Fibroblast of skin of right quadriceps (primary cell): ENCODE results near the gene KIR3DL1.
"Not testable (repeated sequence)": the region's sequence is repeated elsewhere in the genome, so short reads cannot be mapped to it uniquely, and the experiment has no call there.

Experiments
- DNase-seq: peaks from one replicate; pipeline ENCODE4 v3.0.0-alpha.2; 2013

KIR3DL1 gene

DNA sequence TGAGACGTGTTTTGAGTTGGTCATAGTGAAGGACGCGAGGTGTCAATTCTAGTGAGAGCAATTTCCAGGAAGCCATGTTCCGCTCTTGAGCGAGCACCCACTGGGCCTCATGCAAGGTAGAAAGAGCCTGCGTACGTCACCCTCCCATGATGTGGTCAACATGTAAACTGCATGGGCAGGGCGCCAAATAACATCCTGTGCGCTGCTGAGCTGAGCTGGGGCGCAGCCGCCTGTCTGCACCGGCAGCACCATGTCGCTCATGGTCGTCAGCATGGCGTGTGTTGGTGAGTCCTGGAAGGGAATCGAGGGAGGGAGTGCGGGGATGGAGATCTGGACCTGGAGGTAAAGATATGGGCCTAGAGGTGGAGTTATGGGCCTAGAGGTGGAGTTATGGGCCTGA lies at the start of gene KIR3DL1:
Gene KIR3DL1 (plus strand): TSS at position 218 of the 400 bp plus-strand sequence.
- DNase-seq: not testable (repeated sequence)

GRCh38 chr19:54769646-54770045 lies 46.6 kb upstream of the KIR3DL1 start, which contains the start of gene KIR2DL1:
Gene KIR2DL1, plus strand, starts transcription at chr19:54769793. Its CDS starts 58 bp downstream, at chr19:54769851.
- not testable (repeated sequence) for DNase-seq

DNA sequence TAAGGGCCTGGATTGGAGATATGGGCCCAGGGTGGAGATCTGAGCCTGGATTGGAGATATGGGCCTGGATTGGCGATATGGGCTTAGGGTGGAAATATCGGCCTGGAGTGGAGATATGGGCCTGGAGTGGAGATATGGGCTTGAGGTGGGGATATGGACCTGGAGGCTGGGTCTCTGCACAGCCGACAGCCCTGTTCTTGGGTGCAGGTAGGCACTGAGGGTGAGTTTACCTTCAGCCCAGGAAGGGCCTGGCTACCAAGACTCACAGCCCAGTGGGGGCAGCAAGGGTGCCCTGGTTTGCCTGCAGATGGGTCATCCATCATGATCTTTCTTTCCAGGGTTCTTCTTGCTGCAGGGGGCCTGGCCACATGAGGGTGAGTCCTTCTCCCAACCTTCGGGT lies 45.8 kb upstream of the KIR3DL1 start:
- not testable (repeated sequence) for DNase-seq

DNA sequence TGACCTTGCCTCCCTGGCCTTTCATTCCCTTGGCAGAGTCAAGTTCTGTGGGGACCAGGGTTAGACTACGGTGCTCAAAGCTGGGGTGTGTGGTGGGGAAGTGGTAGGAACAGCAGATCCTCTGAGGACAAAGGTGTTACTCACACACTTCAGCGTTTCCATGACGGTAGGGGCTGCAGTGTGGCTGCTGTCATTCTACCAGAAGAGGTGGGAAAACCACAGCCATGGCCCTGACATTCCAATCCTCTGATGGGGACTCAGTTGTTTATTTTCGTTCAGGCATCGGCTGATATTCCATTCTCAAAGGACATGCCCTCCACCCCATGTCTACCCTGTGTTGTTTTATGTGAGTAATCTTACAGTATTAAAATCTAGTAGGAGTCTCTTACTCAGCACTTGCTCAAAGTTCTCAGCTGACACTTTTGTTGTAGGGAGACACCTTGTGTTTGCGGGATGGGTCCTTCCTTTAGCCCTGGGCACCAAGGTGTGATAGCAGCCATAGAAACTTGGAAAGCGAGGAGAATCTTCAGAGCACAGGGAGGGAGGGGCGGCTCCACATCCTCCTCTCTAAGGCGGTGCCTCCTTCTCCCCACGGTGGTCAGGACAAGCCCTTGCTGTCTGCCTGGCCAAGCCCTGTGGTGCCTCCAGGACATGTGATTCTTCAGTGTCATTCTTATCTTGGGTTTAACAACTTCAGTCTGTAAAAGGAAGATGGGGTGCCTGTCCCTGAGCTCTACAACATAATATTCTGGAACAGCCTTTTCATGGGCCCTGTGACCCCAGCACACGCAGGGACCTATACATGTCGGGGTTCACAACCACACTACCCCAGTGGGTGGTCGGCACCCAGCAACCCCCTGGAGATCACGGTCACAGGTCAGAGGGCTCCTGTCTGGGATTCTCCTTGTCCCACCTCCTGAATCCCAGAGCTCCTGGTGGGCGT lies 45.0 kb upstream of the KIR3DL1 start:
- not testable (repeated sequence) for DNase-seq

GRCh38 chr19:54772666-54773065 lies 43.6 kb upstream of the KIR3DL1 start:
- DNase-seq: not testable (repeated sequence)

DNA sequence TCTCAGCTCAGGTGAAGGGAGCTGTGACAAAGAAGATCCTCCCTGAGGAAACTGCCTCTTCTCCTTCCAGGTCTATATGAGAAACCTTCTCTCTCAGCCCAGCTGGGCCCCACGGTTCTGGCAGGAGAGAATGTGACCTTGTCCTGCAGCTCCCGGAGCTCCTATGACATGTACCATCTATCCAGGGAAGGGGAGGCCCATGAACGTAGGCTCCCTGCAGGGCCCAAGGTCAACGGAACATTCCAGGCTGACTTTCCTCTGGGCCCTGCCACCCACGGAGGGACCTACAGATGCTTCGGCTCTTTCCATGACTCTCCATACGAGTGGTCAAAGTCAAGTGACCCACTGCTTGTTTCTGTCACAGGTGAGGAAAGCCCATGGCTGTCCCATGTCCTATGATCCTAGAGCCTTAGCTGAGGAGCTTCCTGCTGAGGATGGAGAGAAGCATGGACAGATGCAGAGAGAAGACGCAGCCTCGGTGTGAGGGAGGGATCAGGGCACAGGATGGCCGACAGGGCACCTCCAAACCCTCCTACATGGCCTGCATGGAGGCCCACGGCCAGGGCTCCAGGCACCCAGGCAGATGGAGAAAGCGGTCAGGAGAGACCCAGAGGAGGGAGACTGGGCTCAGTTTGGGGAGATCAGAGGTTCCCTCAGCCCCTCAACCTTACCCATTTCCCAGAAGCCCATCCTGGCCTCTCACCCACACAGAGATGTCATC lies 41.0 kb upstream of the KIR3DL1 start:
- not testable (repeated sequence) for DNase-seq

DNA sequence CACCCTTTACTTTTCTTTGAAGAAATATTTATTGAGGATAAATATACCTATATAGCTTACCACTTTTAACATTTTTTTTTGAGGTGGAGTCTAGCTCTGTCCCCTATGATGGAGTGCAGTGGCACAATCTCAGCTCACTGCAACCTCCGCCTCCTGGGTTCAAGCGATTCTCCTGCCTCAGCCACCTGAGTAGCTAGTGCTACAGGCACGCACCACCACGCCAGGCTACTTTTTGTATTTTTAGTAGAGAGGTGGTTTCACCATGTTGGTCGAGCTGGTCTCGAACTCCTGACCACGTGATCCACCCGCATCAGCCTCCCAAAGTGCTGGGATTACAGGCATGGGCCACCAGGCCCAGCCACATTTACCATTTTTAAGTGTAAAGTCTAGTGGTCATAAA lies 40.4 kb upstream of the KIR3DL1 start:
- not testable (repeated sequence) for DNase-seq

- not testable (repeated sequence) for DNase-seq
Measured at GRCh38 chr19:54777851-54778250, 38.4 kb upstream of the KIR3DL1 start.

DNA sequence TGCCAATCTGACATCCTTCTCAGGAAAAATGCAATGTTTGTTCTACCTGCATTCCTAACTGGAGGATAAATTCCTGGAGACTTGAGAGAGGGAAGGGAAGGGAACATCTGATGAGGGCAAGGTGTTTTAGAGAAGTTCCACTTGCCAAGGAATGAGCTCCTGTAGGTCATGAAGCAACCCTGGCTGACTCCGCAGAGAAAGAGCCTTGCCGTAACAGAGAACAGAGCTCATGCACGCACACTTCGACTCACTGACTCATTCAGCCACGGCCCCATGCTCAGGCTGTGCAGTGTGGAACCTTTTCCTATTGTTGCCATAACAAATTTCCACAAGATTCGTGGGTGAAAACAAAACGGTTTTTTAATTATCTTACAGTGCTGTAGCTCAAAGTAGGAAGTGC lies 37.4 kb upstream of the KIR3DL1 start:
- DNase-seq: not testable (repeated sequence)

- DNase-seq: not testable (repeated sequence)
Measured at GRCh38 chr19:54782916-54783315, 33.4 kb upstream of the KIR3DL1 start.

DNA sequence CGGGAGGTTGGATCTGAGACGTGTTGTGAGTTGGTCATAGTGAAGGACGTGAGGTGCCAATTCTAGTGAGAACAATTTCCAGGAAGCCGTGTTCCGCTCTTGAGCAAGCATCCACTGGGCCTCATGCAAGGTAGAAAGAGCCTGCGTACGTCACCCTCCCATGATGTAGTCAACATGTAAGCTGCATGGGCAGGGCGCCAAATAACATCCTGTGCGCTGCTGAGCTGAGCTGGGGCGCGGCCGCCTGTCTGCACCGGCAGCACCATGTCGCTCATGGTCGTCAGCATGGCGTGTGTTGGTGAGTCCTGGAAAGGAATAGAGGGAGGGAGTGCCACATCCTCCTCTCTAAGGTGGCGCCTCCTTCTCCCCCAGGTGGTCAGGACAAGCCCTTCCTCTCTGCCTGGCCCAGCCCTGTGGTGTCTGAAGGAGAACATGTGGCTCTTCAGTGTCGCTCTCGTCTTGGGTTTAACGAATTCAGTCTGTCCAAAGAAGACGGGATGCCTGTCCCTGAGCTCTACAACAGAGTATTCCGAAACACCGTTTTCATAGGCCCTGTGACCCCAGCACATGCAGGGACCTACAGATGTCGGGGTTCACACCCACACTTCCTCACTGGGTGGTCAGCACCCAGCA lies 30.1 kb upstream of the KIR3DL1 start:
- not testable (repeated sequence) for DNase-seq

GRCh38 chr19:54788154-54788553 lies 28.1 kb upstream of the KIR3DL1 start:
- not testable (repeated sequence) for DNase-seq

GRCh38 chr19:54790711-54791110 lies 25.6 kb upstream of the KIR3DL1 start:
- DNase-seq: no peak

- DNase-seq: no peak
Measured at GRCh38 chr19:54791476-54791875, 24.8 kb upstream of the KIR3DL1 start.

- DNase-seq: no peak
Measured at GRCh38 chr19:54792814-54793213, 23.5 kb upstream of the KIR3DL1 start.

GRCh38 chr19:54795758-54796157 lies 20.5 kb upstream of the KIR3DL1 start:
- no peak for DNase-seq

DNA sequence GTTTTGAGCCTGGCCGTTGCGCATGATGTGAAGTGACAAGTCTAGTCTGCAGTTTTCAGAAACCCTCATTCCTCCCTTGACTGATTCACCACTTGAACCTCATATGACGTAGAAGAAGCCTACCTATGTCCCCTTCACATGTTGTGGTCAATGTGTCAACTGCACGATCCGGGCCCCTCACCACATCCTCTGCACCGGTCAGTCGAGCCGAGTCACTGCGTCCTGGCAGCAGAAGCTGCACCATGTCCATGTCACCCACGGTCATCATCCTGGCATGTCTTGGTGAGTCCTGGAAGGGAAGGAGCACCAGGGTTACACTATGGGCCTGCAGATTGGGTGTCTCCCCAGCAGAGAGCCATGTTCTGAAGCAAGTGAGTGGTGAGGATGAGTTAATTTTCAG lies 12.9 kb upstream of the KIR3DL1 start, which contains the start of gene KIR2DL4:
Gene KIR2DL4 (plus strand): TSS at position 201 of the 400 bp plus-strand sequence. CDS start 42 bp downstream, at position 243.
- no peak for DNase-seq

GRCh38 chr19:54804101-54804500 lies 12.2 kb upstream of the KIR3DL1 start:
- no peak for DNase-seq

GRCh38 chr19:54804571-54804970 lies 11.7 kb upstream of the KIR3DL1 start:
- DNase-seq: no peak

DNA sequence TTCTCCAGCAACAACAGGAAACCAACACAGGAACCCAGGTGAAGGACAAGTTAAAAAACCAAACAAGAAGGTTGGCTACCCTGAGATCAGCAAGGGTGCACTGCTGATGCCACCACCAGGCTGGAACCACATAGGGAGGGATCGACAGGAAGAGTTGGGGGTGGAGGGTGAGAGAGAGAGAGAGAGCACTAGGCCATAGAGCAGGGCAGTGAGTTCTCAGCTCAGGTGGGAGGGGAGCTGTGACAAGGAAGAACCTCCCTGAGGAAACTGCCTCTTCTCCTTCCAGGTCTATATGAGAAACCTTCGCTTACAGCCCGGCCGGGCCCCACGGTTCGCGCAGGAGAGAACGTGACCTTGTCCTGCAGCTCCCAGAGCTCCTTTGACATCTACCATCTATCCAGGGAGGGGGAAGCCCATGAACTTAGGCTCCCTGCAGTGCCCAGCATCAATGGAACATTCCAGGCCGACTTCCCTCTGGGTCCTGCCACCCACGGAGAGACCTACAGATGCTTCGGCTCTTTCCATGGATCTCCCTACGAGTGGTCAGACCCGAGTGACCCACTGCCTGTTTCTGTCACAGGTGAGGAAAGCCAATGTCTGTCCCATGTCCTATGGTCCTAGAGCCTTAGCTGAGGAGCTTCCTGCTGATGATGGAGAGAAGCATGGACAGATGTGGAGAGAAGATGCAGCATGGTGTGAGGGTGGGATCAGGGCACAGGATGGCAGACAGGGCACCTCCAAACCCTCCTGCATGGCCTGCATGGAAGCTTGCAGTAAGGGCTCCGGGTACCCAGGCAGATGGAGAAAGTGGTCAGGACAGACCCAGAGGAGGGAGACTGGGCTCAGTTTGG lies 10.4 kb upstream of the KIR3DL1 start:
- DNase-seq: no peak

DNA sequence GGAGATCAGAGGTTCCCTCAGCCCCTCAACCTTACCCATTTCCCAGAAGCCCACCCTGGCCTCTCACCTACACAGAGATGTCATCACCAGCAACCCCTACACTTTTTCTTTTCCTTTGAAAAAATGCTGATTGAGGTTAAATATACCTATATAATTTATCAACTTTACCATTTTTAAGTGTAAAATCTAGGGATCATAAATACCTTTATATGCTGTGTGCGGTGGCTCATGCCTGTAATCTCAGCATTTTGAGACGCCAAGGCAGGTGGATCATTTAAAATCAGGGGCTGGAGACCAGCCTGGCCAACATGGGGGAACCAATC lies 9.8 kb upstream of the KIR3DL1 start:
- DNase-seq: no peak

GRCh38 chr19:54814571-54814970 lies 1.7 kb upstream of the KIR3DL1 start:
- DNase-seq: not testable (repeated sequence)
